HEK293 (cell line): Measurements from ENCODE around the gene CEP295NL.
A peak's percentile ranks its signal among the peaks of the same experiment; 100 is the strongest.

ENCODE experiments used
- CTCF ChIA-PET: fragments of 350-600 bp; formaldehyde crosslinking; extraction: SDS; loops from one replicate; lab custom pipeline; 2021; ENCODE audit warnings: antibody characterized with exemption; lab: Yijun Ruan, JAX
- POLR2A ChIA-PET: fragments of 300-600 bp; formaldehyde crosslinking; extraction: SDS; loops from one replicate; lab custom pipeline; 2020; ENCODE audit warnings: antibody characterized with exemption, inconsistent platforms; lab: Yijun Ruan, JAX
- H3K27ac ChIP-seq: fragments of 200-500 bp; sonication (Bioruptor generic); 2 replicates; pipeline ENCODE4 v1.5.1; 2014; ENCODE audit warnings: low read depth, low read length, control low read depth, inconsistent platforms; ENCODE audit errors: extremely low read depth
- H3K36me3 ChIP-seq, 2 experiments: fragments of 200-500 bp in 1 of 2; sonication (Bioruptor generic) in 1 of 2; 1 replicate in 1 of 2; 2 replicates in 1 of 2; pipeline ENCODE4 v1.5.1; 2014 to 2017; ENCODE audit warnings: inconsistent platforms in 2 of 2, low read length in 2 of 2; ENCODE audit not compliant: control insufficient read depth in 2 of 2, insufficient read depth in 1 of 2
- H3K4me1 ChIP-seq: fragments of 200-500 bp; sonication (Bioruptor generic); 2 replicates; pipeline ENCODE4 v1.5.1; 2014; ENCODE audit warnings: mild to moderate bottlenecking, low read length, inconsistent platforms; ENCODE audit not compliant: control insufficient read depth, insufficient read depth
- H3K4me3 ChIP-seq: 2 replicates; pipeline ENCODE4 v1.5.1; 2011; ENCODE audit warnings: low read depth, mild to moderate bottlenecking, control low read depth, low read length, moderate library complexity
- H3K9me3 ChIP-seq: fragments of 200-500 bp; sonication (Bioruptor generic); 2 replicates; pipeline ENCODE4 v1.5.1; 2014; ENCODE audit warnings: low read depth, low read length, inconsistent platforms; ENCODE audit not compliant: control insufficient read depth, insufficient read depth
- HOXD13 ChIP-seq: sonication (generic); formaldehyde crosslinking; IDR thresholded peaks from 2 replicates; pipeline ENCODE4 v1.8.0; 2022; ENCODE audit warnings: missing genetic modification reagents, borderline replicate concordance
- KLF1 ChIP-seq: fragments of 450-650 bp; formaldehyde crosslinking; IDR thresholded peaks from 2 replicates; pipeline ENCODE4 v1.5.1; 2016; ENCODE audit warnings: missing biosample characterization, missing genetic modification characterization
- KLF7 ChIP-seq: fragments of 450-650 bp; formaldehyde crosslinking; IDR thresholded peaks from 2 replicates; pipeline ENCODE4 v1.5.1; 2016; ENCODE audit warnings: missing biosample characterization, missing genetic modification characterization, borderline replicate concordance
- KLF8 ChIP-seq: fragments of 450-650 bp; formaldehyde crosslinking; IDR thresholded peaks from 2 replicates; pipeline ENCODE4 v1.5.1; 2016; ENCODE audit warnings: missing biosample characterization, missing genetic modification characterization
- SP2 ChIP-seq: fragments of 450-650 bp; formaldehyde crosslinking; IDR thresholded peaks from 2 replicates; pipeline ENCODE4 v1.5.1; 2016; ENCODE audit warnings: missing biosample characterization, missing genetic modification characterization
- ZBTB21 ChIP-seq: fragments of 450-650 bp; formaldehyde crosslinking; IDR thresholded peaks from 2 replicates; pipeline ENCODE4 v1.5.1; 2017; ENCODE audit warnings: missing biosample characterization, missing genetic modification characterization
- ZBTB8A ChIP-seq: fragments of 450-650 bp; formaldehyde crosslinking; IDR thresholded peaks from 2 replicates; pipeline ENCODE4 v1.5.1; 2016; ENCODE audit warnings: missing biosample characterization, missing genetic modification characterization
- ZFHX2 ChIP-seq: fragments of 450-650 bp; formaldehyde crosslinking; conservative IDR thresholded peaks from 2 replicates; pipeline ENCODE4 v1.5.1; 2016; ENCODE audit warnings: missing biosample characterization, missing genetic modification characterization
- ZFP69B ChIP-seq: fragments of 450-650 bp; formaldehyde crosslinking; IDR thresholded peaks from 2 replicates; pipeline ENCODE4 v1.5.1; 2016; ENCODE audit warnings: missing biosample characterization, missing genetic modification characterization
- ZNF335 ChIP-seq: fragments of 450-650 bp; formaldehyde crosslinking; conservative IDR thresholded peaks from 2 replicates; pipeline ENCODE4 v1.5.1; 2016; ENCODE audit warnings: missing biosample characterization, missing genetic modification characterization
- ZNF341 ChIP-seq: fragments of 450-650 bp; formaldehyde crosslinking; IDR thresholded peaks from 2 replicates; pipeline ENCODE4; 2016; ENCODE audit warnings: low read depth, missing biosample characterization, missing genetic modification characterization
- ZNF366 ChIP-seq: fragments of 450-650 bp; formaldehyde crosslinking; conservative IDR thresholded peaks from 2 replicates; pipeline ENCODE4 v1.5.1; 2016; ENCODE audit warnings: missing biosample characterization, missing genetic modification characterization
- ZNF571 ChIP-seq: fragments of 450-650 bp; formaldehyde crosslinking; IDR thresholded peaks from 2 replicates; pipeline ENCODE4 v1.5.0; 2017; ENCODE audit warnings: missing biosample characterization, missing genetic modification characterization
- ZNF629 ChIP-seq: fragments of 450-650 bp; formaldehyde crosslinking; IDR thresholded peaks from 2 replicates; pipeline ENCODE4 v1.5.1; 2017; ENCODE audit warnings: missing biosample characterization, missing genetic modification characterization
- TF ChIP-seq, protein P1 (sequence below): fragments of 450-650 bp; formaldehyde crosslinking; optimal IDR thresholded peaks from 2 replicates; pipeline ENCODE3; 2016; ENCODE audit warnings: missing biosample characterization, mild to moderate bottlenecking, missing genetic modification characterization
- TF ChIP-seq, protein P2 (sequence below): fragments of 450-650 bp; formaldehyde crosslinking; IDR thresholded peaks from 2 replicates; pipeline ENCODE4 v1.5.1; 2016; ENCODE audit warnings: missing biosample characterization, missing genetic modification characterization

CEP295NL gene

DNA sequence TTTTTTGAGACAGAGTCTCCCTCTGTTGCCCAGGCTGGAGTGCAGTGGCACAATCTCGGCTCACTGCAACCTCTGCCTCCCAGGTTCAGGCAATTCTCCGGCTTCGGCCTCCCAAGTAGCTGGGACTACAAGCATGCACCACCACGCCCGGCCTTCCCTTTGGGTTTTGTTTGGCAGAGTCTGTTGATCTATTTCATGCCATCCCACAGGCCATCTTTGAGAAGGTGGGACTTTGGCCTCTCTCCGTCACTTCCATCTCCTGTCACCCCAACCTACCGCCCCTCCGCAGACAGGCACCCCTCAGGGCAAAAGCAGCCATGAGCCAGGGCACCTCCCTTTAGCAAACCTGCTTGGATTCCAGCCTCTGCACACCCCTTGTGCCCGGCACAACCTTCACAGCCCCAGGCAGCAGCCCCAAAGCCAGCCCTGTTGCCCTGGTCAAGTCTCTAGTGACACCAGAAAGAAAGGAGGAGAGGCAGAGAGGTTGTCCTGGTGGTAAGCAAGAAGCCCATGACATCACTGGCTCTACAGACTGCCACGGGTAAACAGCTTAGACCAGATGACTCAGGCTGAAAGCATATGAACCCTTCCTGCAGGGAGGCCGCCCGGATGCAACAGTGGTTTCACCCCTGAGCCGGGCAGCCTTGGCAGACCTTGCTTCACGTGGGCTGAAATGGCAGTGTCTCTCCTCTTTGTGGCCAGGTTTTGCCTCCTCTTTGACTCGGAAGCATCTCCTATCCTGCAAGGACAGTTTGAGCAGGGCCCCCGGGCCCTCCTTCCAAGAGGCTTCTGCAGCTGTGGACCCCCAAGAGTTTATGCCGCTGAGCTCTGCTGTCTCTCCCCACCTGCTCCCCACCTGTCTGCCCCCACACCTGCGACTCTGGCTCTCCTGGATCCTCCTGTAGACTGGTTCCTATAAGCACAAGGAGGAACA, 30.3 kb upstream of the CEP295NL start (continued):
- TF ChIP-seq KLF8 (tag by site-specific recombination) = peak; percentile 27; the same call in 1 of the 2 replicates
- peak; percentile 97 for TF ChIP-seq ZNF629
- no peak for TF ChIP-seq ZNF571 (tag by site-specific recombination)
- TF ChIP-seq ZNF366 (tag by site-specific recombination) = peak; percentile 92
- peak; percentile 90 for TF ChIP-seq ZBTB21 (tag by site-specific recombination)

DNA sequence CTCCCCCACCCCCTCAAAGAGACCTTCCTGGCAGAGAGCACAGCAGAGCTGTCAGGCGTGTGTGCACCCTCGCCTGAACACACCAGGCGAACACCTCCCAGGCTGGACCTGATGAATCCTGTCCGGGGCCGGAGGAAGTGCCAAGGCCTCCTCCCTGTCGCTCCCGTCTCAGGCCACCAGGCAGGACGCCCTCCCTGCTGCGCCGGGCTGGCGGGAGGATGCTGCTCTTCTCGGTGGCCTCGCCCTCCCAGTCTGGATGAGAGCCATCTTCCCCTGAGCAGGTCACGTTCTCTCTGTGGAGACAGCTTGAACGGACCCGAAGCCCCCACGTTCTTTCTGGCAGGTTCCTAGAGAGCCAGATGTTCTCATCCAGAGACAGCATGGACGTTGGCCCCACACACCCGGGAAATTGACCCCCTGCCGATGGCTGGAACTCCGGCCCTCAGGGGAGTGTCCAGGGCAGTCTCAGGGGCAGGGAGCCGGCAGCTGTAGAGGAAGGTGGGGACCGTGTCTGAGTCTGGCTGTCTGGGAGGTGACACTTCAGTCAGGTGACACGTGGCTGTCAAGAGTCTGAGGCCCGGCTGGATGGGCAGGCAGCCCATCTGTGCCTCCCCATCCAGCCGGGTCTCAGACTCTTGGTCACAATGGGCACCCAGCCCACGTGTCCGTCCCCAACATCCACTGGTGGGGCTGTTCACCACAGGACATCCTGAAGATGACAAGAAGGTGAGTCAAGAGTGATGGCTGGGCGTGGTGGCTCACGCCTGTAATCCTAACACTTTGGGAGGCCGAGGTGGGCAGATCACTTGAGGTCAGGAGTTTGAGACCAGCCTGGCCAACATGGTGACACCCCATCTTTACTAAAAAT, 27.1 kb upstream of the CEP295NL start:
- Histone ChIP-seq H3K27ac (no peak overlapping the region), H3K4me3 (no peak overlapping the region)
- peak; percentile 16 for TF ChIP-seq KLF1 (tag by site-specific recombination)
- TF ChIP-seq ZNF366 (tag by site-specific recombination) = no peak
- TF ChIP-seq, all 188 proteins: peak for 1
- ChIA-PET POLR2A (no interaction called here), CTCF (no interaction called here)
- Histone ChIP-seq H3K4me1 (peaks cover 16% of the 10 kb centered on the region; the same call in 1 of the 2 replicates), H3K9me3 (no peaks in the 10 kb centered on the region), H3K36me3 (no peaks in the 10 kb centered on the region)

DNA sequence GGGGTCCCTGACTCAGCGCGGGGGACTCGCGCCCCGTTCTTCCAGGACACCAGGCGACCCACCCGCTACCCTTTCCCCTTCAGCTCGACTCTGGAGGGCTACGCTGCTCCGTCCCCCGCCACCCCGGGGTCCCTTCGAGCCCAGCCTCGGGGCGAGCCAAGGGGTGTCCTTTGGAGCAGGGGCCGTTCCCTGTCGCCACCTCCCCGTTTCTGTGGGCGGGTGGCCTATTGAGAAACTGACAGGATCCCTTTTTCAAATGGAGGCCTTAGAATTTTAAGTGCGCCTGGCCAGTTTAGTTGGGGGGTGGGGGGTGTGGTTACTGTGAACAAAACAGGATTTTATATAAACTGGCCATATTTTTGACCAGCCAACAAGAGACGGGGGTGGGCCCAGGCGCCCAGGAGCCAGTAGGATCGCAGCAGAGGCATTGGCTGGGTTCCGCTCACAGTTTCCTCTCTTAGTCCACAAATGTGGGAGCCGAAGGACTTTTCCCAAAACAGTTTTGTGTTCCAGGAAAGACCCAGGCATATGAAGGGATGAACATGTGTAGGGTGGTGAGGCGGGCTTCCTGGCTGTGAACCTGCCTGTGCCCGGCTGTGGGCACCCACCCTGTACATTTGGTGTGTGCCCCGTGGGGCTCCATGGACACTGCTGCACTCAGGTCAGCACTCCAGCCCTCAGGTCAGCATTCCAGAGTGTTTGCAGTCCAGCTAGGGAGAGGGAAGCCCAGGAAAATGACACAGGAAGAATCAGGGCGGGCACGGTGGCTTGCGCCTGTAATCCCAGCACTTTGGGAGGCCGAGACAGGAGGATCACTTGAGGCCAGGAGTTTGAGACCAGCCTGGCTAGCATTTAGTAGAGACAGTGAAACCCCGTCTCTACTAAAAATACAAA, 22.9 kb upstream of the CEP295NL start:
- Histone ChIP-seq H3K36me3 (no peaks in the 10 kb centered on the region), H3K4me3 (peak overlapping the region; percentile 3; the same call in 1 of the 2 replicates), H3K9me3 (no peaks in the 10 kb centered on the region), H3K4me1 (peaks cover 5% of the 10 kb centered on the region), H3K27ac (0 out of 2 replicates have a peak overlapping the region, but pooled peaks have one; percentile 37)
- TF ChIP-seq SP2 (tag by site-specific recombination) (peak; percentile 39), ZFP69B (tag by site-specific recombination) (peak; percentile 46; the same call in 1 of the 2 replicates), ZNF341 (tag by site-specific recombination) (peak; percentile 69), HOXD13 (CRISPR knock-in tag) (no peak), ZFHX2 (tag by site-specific recombination) (peak; percentile 63; the same call in 1 of the 2 replicates), KLF7 (tag by site-specific recombination) (no peak), ZBTB8A (tag by site-specific recombination) (peak; percentile 26; the same call in 1 of the 2 replicates), ZNF335 (tag by site-specific recombination) (peak; percentile 71; the same call in 1 of the 2 replicates)
- TF ChIP-seq, protein P1, sequence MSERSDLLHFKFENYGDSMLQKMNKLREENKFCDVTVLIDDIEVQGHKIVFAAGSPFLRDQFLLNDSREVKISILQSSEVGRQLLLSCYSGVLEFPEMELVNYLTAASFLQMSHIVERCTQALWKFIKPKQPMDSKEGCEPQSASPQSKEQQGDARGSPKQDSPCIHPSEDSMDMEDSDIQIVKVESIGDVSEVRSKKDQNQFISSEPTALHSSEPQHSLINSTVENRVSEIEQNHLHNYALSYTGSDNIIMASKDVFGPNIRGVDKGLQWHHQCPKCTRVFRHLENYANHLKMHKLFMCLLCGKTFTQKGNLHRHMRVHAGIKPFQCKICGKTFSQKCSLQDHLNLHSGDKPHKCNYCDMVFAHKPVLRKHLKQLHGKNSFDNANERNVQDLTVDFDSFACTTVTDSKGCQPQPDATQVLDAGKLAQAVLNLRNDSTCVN (tag by site-specific recombination) = peak; percentile 3
- TF ChIP-seq, protein P2, sequence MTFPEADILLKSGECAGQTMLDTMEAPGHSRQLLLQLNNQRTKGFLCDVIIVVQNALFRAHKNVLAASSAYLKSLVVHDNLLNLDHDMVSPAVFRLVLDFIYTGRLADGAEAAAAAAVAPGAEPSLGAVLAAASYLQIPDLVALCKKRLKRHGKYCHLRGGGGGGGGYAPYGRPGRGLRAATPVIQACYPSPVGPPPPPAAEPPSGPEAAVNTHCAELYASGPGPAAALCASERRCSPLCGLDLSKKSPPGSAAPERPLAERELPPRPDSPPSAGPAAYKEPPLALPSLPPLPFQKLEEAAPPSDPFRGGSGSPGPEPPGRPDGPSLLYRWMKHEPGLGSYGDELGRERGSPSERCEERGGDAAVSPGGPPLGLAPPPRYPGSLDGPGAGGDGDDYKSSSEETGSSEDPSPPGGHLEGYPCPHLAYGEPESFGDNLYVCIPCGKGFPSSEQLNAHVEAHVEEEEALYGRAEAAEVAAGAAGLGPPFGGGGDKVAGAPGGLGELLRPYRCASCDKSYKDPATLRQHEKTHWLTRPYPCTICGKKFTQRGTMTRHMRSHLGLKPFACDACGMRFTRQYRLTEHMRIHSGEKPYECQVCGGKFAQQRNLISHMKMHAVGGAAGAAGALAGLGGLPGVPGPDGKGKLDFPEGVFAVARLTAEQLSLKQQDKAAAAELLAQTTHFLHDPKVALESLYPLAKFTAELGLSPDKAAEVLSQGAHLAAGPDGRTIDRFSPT (tag by site-specific recombination) = no peak
- POLR2A ChIA-PET = interaction anchor here (0.9 kb wide), 1 partner anchor 29 kb away, joined by 3 read pairs; no protein-coding TSS in a partner anchor
- CTCF ChIA-PET = interaction anchor here (0.5 to 1.0 kb wide), 2 partner anchors 83 to 116 kb away, joined by 3 to 5 read pairs; no protein-coding TSS in a partner anchor
